NCI-H1105 (cell line): ENCODE results near the gene TTL.
A peak's percentile ranks its signal among the peaks of the same experiment; 100 is the strongest.
"Not testable (repeated sequence)": the region's sequence is repeated elsewhere in the genome, so short reads cannot be mapped to it uniquely, and the experiment has no call there.

Source experiments
- DNase-seq: peaks from one replicate; lab custom pipeline; 2025; lab: John Stamatoyannopoulos, UW

The TTL gene

GRCh38 chr2:112520234-112520783 lies 38.4 kb downstream of the TTL start:
- no peak for DNase-seq

GRCh38 chr2:112523291-112523777 lies 41.4 kb downstream of the TTL start:
- no peak for DNase-seq

DNA sequence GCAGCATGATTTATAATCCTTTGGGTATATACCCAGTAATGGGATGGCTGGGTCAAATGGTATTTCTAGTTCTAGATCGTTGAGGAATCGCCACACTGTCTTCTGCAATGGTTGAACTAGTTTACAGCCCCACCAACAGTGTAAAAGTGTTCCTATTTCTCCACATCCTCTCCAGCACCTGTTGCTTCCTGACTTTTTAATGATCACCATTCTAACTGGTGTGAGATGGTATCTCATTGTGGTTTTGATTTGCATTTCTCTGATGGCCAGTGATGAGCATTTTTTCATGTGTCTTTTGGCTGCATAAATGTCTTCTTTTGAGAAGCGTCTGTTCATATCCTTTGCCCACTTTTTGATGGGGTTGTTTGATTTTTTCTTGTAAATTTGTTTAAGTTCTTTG lies 42.3 kb downstream of the TTL start:
- DNase-seq: not testable (repeated sequence)

- no peak for DNase-seq
Measured at GRCh38 chr2:112528541-112528940, 46.6 kb downstream of the TTL start.

- no peak for DNase-seq
Measured at GRCh38 chr2:112529757-112530156, 47.8 kb downstream of the TTL start.

GRCh38 chr2:112530728-112531127 lies 48.8 kb downstream of the TTL start:
- no peak for DNase-seq

GRCh38 chr2:112534826-112535225 lies 52.9 kb downstream of the TTL start:
- DNase-seq: no peak

GRCh38 chr2:112536665-112537064 lies 54.7 kb downstream of the TTL start:
- not testable (repeated sequence) for DNase-seq

GRCh38 chr2:112539306-112539705 lies 57.4 kb downstream of the TTL start:
- no peak for DNase-seq

DNA sequence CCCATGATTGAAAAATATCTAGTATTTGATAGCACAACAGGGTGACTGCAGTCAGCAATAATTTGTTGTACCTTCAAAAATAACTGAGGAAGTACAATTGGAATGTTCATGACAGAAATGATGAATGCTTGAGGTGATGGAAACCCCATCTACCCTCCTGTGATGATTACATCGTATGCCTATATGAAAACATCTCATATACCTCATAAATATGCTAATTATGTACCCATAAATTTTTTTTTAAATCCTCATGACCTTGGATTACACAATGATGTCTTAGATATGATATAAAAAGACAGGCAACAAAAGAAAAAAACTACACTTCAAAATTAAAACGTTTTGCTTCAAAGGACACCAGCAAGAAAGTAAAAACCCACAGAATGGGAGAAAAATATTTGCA lies 59.0 kb downstream of the TTL start:
- no peak for DNase-seq

GRCh38 chr2:112541315-112542122 lies 59.6 kb downstream of the TTL start:
- peak; percentile 66 for DNase-seq

GRCh38 chr2:112542123-112542983 lies 60.4 kb downstream of the TTL start, which contains the start of gene POLR1B:
Gene POLR1B (plus strand): TSS chr2:112542465. CDS start chr2:112542495, 30 bp downstream.
- DNase-seq: peak; percentile 72

GRCh38 chr2:112542984-112543661 lies 61.2 kb downstream of the TTL start:
- no peak for DNase-seq

- DNase-seq: no peak
Measured at GRCh38 chr2:112547333-112547732, 65.4 kb downstream of the TTL start.

DNA sequence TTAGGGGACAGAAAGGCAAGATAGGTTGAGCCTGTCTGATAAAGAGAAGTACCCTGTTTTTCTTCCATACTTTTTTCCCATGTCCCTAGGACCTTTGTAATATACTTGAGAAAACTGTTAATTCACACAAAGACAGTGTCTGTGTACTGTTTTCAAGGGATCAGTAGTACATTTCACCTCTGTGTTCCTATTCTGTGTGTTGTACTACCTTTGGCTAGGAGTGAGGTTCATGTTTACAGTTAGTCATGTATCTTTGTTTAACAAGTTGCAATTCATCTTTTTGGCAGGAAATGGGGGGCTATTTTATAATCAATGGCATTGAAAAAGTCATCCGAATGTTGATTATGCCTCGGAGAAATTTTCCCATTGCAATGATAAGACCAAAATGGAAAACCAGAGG lies 67.0 kb downstream of the TTL start:
- DNase-seq: no peak

- no peak for DNase-seq
Measured at GRCh38 chr2:112566104-112566503, 84.1 kb downstream of the TTL start.

- DNase-seq: not testable (repeated sequence)
Measured at GRCh38 chr2:112566508-112566907, 84.6 kb downstream of the TTL start.

DNA sequence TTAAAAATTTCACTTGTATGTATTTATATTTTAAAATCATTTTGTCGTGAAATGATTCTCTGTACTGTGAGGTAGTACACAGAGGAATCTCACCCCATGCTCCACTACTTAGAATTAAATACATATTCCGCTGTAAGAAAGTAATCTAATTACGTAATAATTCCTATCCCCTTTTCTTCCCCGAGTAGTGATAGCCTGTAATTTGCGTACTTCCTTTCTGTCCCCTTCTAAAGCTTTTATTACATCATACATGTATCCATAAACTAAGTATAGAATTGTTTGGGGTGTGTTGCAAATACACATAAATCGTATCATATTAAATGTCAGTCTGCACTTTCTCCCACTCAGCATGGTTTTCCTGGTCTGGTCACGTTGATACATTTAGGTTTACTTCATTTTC lies 90.0 kb downstream of the TTL start:
- no peak for DNase-seq

DNA sequence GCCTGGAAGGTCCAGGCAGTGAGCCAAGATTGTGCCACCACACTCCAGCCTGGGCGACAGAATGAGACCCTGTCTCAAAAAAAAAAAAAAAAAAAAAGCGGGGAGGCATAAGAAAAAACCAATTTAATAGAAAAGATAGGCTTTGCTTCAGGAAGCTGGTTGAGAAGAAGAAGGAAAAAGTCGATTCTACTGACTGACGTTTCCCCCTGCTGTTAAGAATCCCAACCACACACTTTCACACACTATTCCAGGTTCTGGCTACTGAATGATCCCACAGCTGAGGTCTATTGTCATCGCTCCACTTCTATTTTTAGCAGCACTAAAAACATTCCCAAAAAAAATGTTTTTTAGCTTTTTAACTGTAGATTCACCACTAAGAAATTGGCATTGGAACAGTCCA lies 95.8 kb downstream of the TTL start:
- no peak for DNase-seq

GRCh38 chr2:112579241-112579640 lies 97.3 kb downstream of the TTL start:
- no peak for DNase-seq

GRCh38 chr2:112580084-112580483 lies 98.1 kb downstream of the TTL start:
- no peak for DNase-seq

- peak; percentile 35 for DNase-seq
Measured at GRCh38 chr2:112582314-112582746, 100.4 kb downstream of the TTL start.
